ENCODE data around the gene HYDIN.

The HYDIN gene

GRCh38 chr16:71230122-71230845, at the start of gene HYDIN:
Gene HYDIN, minus strand, starts transcription at chr16:71230722. Its CDS starts 43,827 bp downstream, at chr16:71186895.
- no peak for FAIRE-seq

- FAIRE-seq: no peak
Measured at GRCh38 chr16:71276589-71277334, 46.2 kb upstream of the HYDIN start.

DNA sequence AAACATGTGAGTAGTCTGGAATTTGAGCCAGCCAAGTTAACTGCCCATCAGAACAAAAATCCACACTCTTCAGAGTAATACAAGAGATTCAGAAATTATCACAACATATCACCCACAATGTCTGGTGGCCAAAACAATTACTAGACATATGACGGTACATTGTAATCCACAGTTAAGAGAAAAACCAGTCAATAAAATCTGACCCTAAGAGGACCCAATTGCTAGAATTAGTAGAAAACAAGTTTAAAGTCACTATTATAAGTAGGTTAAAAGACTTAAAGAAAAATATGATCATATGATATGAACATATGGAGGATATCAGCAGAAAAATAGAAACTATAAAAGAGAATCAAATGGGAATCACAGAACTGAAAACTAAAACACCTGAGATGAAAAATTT, 42.9 kb upstream of the HYDIN start:
- FAIRE-seq: no peak

DNA sequence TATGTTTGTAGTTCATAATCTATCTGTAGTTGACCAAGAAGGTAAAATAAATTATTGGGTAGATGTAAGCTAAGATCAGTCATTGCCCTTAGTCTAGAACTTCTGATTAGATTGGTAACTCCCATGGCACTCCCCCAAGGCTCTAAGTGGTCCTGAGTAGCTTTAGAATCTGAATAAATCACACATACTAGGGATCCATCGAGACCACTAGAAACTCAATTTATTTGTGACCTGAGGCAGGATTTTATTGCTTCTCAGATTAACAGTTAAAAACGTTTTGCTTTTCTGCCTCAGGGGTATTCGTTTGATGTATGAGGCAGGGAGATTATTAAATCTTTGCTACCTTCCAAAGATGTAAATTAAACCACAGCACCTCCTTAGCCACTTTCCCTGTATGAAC, 33.8 kb upstream of the HYDIN start:
- no peak for FAIRE-seq

DNA sequence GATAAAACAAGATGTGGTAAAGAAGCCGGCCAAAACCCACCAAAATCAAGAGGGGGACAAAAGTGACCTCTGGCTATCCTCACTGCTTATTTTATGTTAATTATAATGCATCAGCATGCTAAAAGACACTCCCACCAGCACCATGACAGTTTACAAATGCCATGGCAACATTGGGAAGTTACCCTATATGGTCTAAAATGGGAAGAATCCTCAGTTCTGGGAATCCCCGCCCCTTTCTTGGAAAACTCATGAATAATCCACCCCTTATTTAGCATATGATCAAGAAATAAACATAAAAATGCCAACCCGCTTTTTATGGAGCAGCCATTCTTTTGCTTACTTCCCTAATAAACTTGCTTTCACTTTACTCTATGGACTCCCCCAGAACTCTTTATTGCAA, 33.1 kb upstream of the HYDIN start:
- FAIRE-seq: no peak

DNA sequence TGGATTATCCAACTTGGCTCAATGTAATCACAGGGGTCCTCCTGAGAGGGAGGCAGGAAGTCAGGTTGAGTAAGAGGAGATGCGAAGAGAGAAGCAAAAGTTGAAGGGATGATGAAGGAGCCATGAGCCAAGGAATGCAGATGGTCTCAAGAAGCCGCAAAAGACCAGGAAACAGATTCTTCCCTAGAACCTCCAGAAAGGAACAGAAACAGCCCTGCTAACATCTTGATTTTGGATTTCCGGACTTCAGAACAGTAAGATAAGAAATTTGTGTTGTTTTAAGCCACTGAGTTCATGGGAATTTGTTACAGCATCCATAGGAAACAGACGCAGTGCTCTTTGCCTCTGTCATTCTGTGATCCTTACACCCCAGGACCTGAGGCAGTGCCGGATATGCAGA, 31.9 kb upstream of the HYDIN start:
- no peak for FAIRE-seq

DNA sequence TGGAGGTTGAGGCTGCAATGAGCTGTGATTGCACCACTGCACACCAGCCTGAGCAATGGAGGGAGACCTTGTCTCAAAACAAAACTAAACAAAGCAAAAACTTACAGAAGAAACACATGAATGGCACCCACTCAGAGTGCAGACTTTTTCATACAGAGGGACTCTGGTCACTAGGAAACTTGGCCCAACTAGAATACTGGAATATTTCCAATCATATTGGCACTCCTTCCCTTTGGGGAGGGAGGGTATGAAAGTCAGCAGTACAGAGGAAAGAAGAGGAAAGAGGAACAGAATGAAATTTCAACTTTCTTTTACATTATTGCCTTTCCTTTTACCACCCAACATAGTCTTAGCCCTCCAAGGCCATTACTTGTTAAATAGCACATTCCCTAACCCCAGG, 30.5 kb upstream of the HYDIN start:
- FAIRE-seq: no peak

DNA sequence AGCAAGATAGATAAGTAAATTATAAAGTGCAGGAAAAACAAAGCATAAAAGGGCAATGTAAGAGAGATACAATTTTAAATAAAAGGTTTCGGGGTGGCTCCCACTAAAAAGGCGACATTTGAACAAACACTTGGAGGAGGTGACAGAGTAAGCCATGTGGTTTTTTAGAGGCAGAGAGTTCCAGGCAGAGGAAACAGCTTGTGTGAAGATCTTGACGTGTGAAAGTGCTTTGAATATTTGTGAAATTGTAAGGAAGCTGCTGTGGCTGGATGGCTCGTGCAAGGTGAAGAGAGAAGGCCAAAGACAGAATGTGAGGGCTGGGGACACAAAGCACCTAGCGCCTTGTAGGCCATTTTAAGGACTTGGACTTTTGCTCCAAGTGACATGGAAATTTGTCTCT, 28.6 kb upstream of the HYDIN start:
- no peak for FAIRE-seq

GRCh38 chr16:71258372-71258771, 27.9 kb upstream of the HYDIN start:
- FAIRE-seq: no peak

DNA sequence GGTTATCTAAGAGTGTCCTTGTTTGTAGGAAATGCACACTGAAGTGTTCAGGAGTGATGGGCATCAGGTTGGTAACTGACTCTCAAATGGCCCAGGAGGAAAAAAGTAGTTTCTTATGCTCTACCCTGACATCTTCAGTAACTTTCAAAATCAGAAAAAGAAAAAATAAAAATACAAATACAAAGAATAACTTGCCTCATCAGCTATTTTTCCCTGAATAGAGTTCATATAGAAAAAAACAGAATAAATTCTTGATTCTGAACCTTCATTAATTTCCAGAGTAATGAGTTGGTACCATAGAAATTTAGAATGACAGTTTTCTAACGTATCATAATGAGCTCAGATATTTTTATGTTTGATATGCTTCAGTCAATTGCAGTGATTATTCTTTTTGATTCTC, 27.2 kb upstream of the HYDIN start:
- FAIRE-seq: no peak

DNA sequence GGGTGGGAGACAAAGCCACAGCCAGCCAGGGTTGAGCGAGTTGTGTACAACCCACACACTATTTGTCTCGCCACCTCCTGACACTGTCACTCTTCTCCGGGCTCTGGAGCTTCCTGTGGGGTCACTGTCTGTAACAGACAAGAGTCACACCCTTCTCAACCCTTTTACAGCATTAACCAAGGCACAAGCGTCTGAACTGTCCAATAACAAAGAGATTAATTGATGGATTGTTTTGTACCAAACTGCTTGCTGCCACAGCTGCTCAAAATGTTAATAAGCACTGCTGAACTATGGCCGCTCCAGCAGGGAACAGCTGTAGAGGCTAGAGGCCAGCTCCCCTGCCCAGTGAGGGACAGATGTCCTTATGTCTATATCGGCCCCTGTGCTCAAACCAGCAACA, 25.2 kb upstream of the HYDIN start:
- no peak for FAIRE-seq

GRCh38 chr16:71254832-71255525, 24.5 kb upstream of the HYDIN start:
- no peak for FAIRE-seq

DNA sequence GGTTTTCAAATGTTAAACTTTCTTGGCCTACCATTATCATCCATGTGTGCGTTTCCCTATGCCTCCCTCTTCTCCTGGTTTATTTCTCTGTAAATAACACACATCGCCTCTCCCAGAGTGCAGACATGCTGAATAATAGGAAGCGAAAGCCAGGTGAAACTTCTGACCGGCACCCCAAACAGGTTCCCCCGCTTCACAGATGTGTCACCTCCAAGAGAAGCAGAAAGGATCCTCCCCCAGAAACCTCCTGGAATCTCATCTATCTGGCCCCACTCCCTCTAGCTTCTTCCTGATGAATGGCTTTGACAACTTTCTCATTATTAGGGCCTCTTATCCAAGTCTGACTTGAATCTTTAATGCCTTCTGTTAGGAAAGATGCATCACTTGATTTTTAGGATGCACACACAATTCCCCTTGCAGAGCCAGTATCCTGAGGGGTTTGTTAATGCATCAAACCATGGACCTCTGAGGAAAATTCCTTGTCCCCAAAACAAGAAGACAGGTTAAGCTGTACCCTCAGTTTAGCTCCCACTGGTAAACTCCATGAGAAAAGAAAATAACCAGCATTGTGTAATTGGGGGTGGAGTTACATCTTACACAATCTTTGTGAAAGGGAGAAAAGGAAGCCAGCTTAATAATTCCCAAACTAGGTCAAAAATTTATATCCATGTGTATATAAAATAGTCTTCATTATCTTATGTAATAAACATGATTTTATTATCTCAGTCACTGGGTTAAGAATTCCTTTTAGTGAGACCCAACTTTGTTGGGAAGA, 20.1 kb upstream of the HYDIN start:
- FAIRE-seq: no peak

- FAIRE-seq: no peak
Measured at GRCh38 chr16:71249399-71249798, 18.9 kb upstream of the HYDIN start.

DNA sequence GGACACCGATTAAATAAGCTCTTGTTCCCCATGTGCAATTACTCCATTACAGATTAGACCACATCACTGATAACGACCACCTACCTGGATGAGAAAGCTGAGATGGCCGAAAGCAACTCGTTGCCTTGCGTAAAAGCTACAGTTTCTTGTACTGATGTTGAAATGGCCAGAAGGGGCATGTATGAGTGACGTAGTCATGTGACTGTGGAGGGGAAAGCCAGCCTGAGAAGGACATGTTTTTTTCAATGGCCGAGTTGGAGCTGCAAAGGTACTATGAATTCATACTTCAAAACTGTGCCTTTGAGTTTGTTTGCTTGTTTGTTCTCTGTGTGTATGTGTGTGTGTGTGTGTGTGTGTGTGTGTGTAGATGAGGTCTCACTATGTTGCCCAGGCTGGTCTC, 17.0 kb upstream of the HYDIN start:
- FAIRE-seq: no peak

DNA sequence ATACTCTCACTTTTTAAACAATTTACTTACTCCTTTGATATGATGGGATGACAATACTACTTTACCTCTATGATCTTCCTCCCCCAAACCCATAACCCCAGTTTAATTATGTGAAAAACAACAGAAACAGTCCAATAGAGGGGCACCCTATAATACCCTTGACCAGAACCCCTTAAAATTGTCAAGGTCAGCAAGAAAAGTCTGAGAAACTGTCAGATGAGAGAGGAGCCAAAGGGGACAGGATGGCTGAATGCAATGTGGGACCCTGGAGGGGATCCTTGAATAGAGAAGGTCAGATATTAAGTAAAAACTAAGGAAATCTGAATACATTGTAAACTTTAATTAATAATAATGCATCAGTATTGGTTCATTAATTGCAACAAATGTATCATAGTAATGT, 15.8 kb upstream of the HYDIN start:
- no peak for FAIRE-seq

GRCh38 chr16:71244521-71244920, 14.0 kb upstream of the HYDIN start:
- FAIRE-seq: no peak

GRCh38 chr16:71242601-71243000, 12.1 kb upstream of the HYDIN start:
- FAIRE-seq: no peak

- FAIRE-seq: no peak
Measured at GRCh38 chr16:71242036-71242435, 11.5 kb upstream of the HYDIN start.

DNA sequence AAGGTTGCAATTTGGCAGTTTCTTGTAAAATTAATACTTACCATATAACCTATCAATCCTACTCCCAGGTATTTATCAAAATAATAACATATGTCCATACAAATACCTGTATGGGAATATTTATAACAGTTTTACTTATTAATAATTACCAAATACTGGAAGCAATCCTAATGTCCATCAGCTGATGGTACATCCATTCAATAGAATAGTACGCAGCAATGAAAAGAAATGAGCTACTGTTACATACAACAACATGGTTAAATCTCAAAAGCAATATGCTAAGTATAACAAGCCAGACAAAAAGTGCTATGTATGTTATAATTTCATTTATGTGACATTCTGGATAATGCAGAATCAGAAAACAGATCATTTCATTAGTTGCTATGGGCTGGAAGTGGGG, 1.2 kb downstream of the HYDIN start:
- FAIRE-seq: no peak

- FAIRE-seq: no peak
Measured at GRCh38 chr16:71226229-71227141, 4.0 kb downstream of the HYDIN start.

GRCh38 chr16:71225145-71225544, 5.4 kb downstream of the HYDIN start:
- FAIRE-seq: no peak
